ENCODE data around the gene USP47. TPM values are rescaled to one million over a fixed set of nuclear protein-coding genes. Genes with fewer than 3 reads are reported as not detected.

USP47 gene
- total RNA-seq, 1 experiment from 2014 or later: 45.9 TPM

DNA sequence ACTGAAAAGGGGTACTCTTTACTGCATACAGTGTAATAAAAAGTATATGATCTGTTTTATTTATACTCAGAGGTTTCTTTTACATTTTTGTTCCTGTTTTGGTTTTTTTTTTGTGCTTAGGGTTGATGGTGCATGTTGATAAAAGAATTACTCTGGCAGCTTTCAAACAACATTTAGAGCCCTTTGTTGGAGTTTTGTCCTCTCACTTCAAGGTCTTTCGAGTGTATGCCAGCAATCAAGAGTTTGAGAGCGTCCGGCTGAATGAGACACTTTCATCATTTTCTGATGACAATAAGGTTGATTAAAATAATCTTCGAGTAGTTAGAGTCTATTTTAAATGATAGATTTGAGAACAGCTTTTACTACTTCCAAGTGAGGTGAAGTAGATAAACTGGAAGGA lies 106.1 kb downstream of the USP47 start:
- intact Hi-C loops (cut with micrococcal nuclease; ENCODE audit: unreplicated experiment): no loop called here
- peaks cover 21% of the 10 kb centered on the region for H3K36me3 ChIP-seq (ENCODE audit: insufficient read depth, low read length, poor library complexity, severe bottlenecking)
- ChIA-PET CTCF (interaction anchor here (1.2 kb wide), 1 partner anchor 19 kb away, joined by 3 read pairs; no protein-coding TSS in a partner anchor), POLR2A (ENCODE audit: low non-redundant PET) (no interaction called here)
- H3K27ac ChIP-seq (ENCODE audit: low read depth, low read length, poor library complexity, severe bottlenecking): no peak overlapping the region
- no peak for TF ChIP-seq CTCF (conservative IDR thresholded peaks at IDR 0.05; ENCODE audit: low read depth, low read length)
- TF ChIP-seq EZH2 (IDR thresholded peaks at IDR 0.05; ENCODE audit: borderline replicate concordance, low read depth, low read length, poor library complexity, severe bottlenecking): no peak
- no peaks in the 10 kb centered on the region for H3K27me3 ChIP-seq (replicated peaks; ENCODE audit: insufficient read depth, low read depth, low read length, poor library complexity)
- H3K4me1 ChIP-seq (ENCODE audit: insufficient read depth, low read length, poor library complexity, severe bottlenecking): peaks cover 13% of the 10 kb centered on the region
- no peak overlapping the region for H3K4me3 ChIP-seq (ENCODE audit: low read depth, low read length, poor library complexity, severe bottlenecking)
- DNase-seq (ENCODE audit: low spot score): no peak
- BruUV-seq (replicated peaks): no TSS peak
- H3K9me3 ChIP-seq (ENCODE audit: low read depth, low read length, poor library complexity, severe bottlenecking): no peaks in the 10 kb centered on the region

GRCh38 chr11:11948242-11948947 lies 106.6 kb downstream of the USP47 start:
- ChIA-PET POLR2A (ENCODE audit: low non-redundant PET) (no interaction called here), CTCF (interaction anchor here (1.2 kb wide), 1 partner anchor 19 kb away, joined by 3 read pairs; no protein-coding TSS in a partner anchor)
- peaks cover 21% of the 10 kb centered on the region for H3K36me3 ChIP-seq (ENCODE audit: insufficient read depth, low read length, poor library complexity, severe bottlenecking)

DNA sequence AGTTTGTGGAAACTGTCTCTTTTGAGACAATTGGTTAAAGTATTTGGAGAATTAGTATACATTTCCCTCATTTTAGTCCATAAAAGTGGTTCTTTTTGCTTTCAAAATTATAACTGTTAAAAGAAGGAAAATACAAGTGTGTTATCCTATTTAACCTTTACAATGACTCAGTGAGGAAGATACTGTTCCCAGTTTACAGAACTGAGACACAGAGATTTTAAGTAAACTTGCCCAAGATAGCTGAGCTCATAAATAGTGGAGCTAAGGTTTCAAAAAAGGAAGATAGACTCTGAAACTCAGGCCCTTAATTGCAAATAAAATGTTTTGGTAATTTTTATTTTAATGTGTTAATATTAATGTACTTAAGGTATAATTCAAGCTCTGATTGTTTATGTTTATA lies 107.7 kb downstream of the USP47 start:
- intact Hi-C loops (cut with micrococcal nuclease; ENCODE audit: unreplicated experiment): no loop called here
- no TSS peak for BruUV-seq (replicated peaks)

More at GRCh38 chr11:11948242-11948947, 106.6 kb downstream of the USP47 start:
- no peak overlapping the region for H3K27ac ChIP-seq (ENCODE audit: low read depth, low read length, poor library complexity, severe bottlenecking)
- H3K9me3 ChIP-seq (ENCODE audit: low read depth, low read length, poor library complexity, severe bottlenecking): no peaks in the 10 kb centered on the region
- intact Hi-C loops (cut with micrococcal nuclease; ENCODE audit: unreplicated experiment): no loop called here
- BruUV-seq (replicated peaks): no TSS peak
- TF ChIP-seq CTCF (conservative IDR thresholded peaks at IDR 0.05; ENCODE audit: low read depth, low read length) (no peak), EZH2 (IDR thresholded peaks at IDR 0.05; ENCODE audit: borderline replicate concordance, low read depth, low read length, poor library complexity, severe bottlenecking) (no peak)
- peaks cover 13% of the 10 kb centered on the region for H3K4me1 ChIP-seq (ENCODE audit: insufficient read depth, low read length, poor library complexity, severe bottlenecking)
- no peaks in the 10 kb centered on the region for H3K27me3 ChIP-seq (replicated peaks; ENCODE audit: insufficient read depth, low read depth, low read length, poor library complexity)
- no peak for DNase-seq (ENCODE audit: low spot score)
- H3K4me3 ChIP-seq (ENCODE audit: low read depth, low read length, poor library complexity, severe bottlenecking): no peak overlapping the region

More for the DNA sequence above, 107.7 kb downstream of the USP47 start:
- Histone ChIP-seq H3K9me3 (ENCODE audit: low read depth, low read length, poor library complexity, severe bottlenecking) (no peaks in the 10 kb centered on the region), H3K4me3 (ENCODE audit: low read depth, low read length, poor library complexity, severe bottlenecking) (no peak overlapping the region), H3K4me1 (ENCODE audit: insufficient read depth, low read length, poor library complexity, severe bottlenecking) (peaks cover 13% of the 10 kb centered on the region), H3K27ac (ENCODE audit: low read depth, low read length, poor library complexity, severe bottlenecking) (no peak overlapping the region), H3K36me3 (ENCODE audit: insufficient read depth, low read length, poor library complexity, severe bottlenecking) (peaks cover 18% of the 10 kb centered on the region), H3K27me3 (replicated peaks; ENCODE audit: insufficient read depth, low read depth, low read length, poor library complexity) (no peaks in the 10 kb centered on the region)
- no peak for TF ChIP-seq CTCF (conservative IDR thresholded peaks at IDR 0.05; ENCODE audit: low read depth, low read length)
- no peak for TF ChIP-seq EZH2 (IDR thresholded peaks at IDR 0.05; ENCODE audit: borderline replicate concordance, low read depth, low read length, poor library complexity, severe bottlenecking)
- ChIA-PET POLR2A (ENCODE audit: low non-redundant PET) (no interaction called here), CTCF (no interaction called here)
- no peak for DNase-seq (ENCODE audit: low spot score)
